GM12892 (cell line): Measurements from ENCODE around the gene F3.

Source experiments
- POLR2AphosphoS5 ChIP-seq: IDR thresholded peaks from 2 replicates; pipeline ENCODE4 v1.6.1; 2011; ENCODE audit warnings: low read depth, low read length, control low read depth
- TAF1 ChIP-seq: IDR thresholded peaks from 2 replicates; pipeline ENCODE4 v1.6.1; 2011; ENCODE audit warnings: low read depth, mild to moderate bottlenecking, control low read depth, low read length, borderline replicate concordance

DNA sequence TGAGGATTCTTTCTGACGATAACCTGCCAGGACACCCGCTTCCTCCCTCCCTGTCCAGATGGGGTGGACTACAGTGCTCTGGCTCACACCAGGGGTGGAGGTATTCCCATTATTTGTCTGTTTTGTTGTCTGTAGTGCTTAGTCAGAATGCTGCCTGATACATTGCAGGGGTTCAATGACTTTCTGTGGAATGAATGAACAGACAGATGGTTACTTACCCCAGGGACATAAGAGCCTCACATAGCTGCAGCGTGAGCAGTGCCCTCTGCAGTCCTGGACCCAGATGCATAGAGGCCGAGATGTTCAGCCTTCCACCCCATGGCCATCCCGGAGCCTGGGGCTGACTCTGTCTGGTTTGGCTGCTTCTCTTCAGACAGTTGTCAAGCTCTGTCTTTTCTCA lies 13.0 kb upstream of the F3 start:
- TF ChIP-seq TAF1 = no peak
- no peak for TF ChIP-seq POLR2AphosphoS5
